Stimulated activated CD8-positive, alpha-beta memory T cell treated with anti-CD3 and anti-CD28 coated beads, Interleukin-7, amount 100 ng/mL, for 48 hours (primary cell): ENCODE results near the gene SLC7A10.
"Not testable (repeated sequence)": the region's sequence is repeated elsewhere in the genome, so short reads cannot be mapped to it uniquely, and the experiment has no call there.

ENCODE experiments used
- DNase-seq, 2 donors: peaks; one replicate each; pipeline ENCODE4 v3.0.0-alpha.2; 2020; ENCODE audit warnings: low read depth in 1 of 2; ENCODE audit errors: extremely low read depth in 1 of 2

Gene SLC7A10

GRCh38 chr19:33187183-33187540, 38.5 kb downstream of the SLC7A10 start:
- no peak for DNase-seq

GRCh38 chr19:33186431-33187182, 39.0 kb downstream of the SLC7A10 start:
- no peak for DNase-seq

GRCh38 chr19:33177417-33177979, 48.2 kb downstream of the SLC7A10 start:
- DNase-seq: no peak

GRCh38 chr19:33176670-33177416, 48.8 kb downstream of the SLC7A10 start:
- peak; percentile 97 to 99 for DNase-seq

- DNase-seq: no peak
Observed at GRCh38 chr19:33175886-33176669, 49.6 kb downstream of the SLC7A10 start.

- no peak for DNase-seq
Observed at GRCh38 chr19:33175156-33175782, 50.4 kb downstream of the SLC7A10 start.

- DNase-seq: no peak
Observed at GRCh38 chr19:33174186-33174585, 51.5 kb downstream of the SLC7A10 start.

- no peak for DNase-seq
Observed at GRCh38 chr19:33171916-33172359, 53.7 kb downstream of the SLC7A10 start.

GRCh38 chr19:33171222-33171795, 54.3 kb downstream of the SLC7A10 start:
- no peak for DNase-seq

GRCh38 chr19:33168528-33168927, 57.1 kb downstream of the SLC7A10 start:
- no peak for DNase-seq

GRCh38 chr19:33167438-33167837, 58.2 kb downstream of the SLC7A10 start:
- DNase-seq: no peak

GRCh38 chr19:33166037-33166436, 59.6 kb downstream of the SLC7A10 start:
- DNase-seq: not testable (repeated sequence)

- no peak for DNase-seq
Observed at GRCh38 chr19:33163481-33163880, 62.2 kb downstream of the SLC7A10 start.

GRCh38 chr19:33161201-33161600, 64.4 kb downstream of the SLC7A10 start:
- DNase-seq: no peak

- DNase-seq: no peak
Observed at GRCh38 chr19:33159893-33160292, 65.8 kb downstream of the SLC7A10 start.

GRCh38 chr19:33159149-33159548, 66.5 kb downstream of the SLC7A10 start:
- no peak for DNase-seq
